ENCODE results near the gene SMIM35. TPM values are rescaled to one million over a fixed set of nuclear protein-coding genes. Genes with fewer than 3 reads are reported as not detected.

Gene SMIM35
- not detected in 2 replicates for total RNA-seq (2014; rRNA removed; shearing (Covaris generic))

GRCh38 chr11:118086913-118087768 lies at the start of gene SMIM35:
Gene SMIM35 (minus strand): TSS chr11:118086963. CDS start chr11:118086757, 206 bp downstream.
- Histone ChIP-seq H3K27me3 (no peaks in the 10 kb centered on the region), H3K36me3 (no peaks in the 10 kb centered on the region), H3K27ac (no peak within 1 kb of the TSS), H3K4me1 (no peaks in the 10 kb centered on the region), H3K9me3 (replicated peaks) (no peaks in the 10 kb centered on the region), H3K4me3 (no peak within 1 kb of the TSS)
- DNase-seq: no peak

GRCh38 chr11:118136341-118136740 lies 49.6 kb upstream of the SMIM35 start:
- no peak for DNase-seq
- no peak overlapping the region for H3K4me3 ChIP-seq
- no peaks in the 10 kb centered on the region for H3K36me3 ChIP-seq
- no peaks in the 10 kb centered on the region for H3K4me1 ChIP-seq
- H3K9me3 ChIP-seq (replicated peaks): no peaks in the 10 kb centered on the region
- 0 out of 2 replicates have a peak, but pooled peaks cover 2% of the 10 kb centered on the region for H3K27me3 ChIP-seq
- H3K27ac ChIP-seq: no peak overlapping the region

- no peak for DNase-seq
- H3K27me3 ChIP-seq: 0 out of 2 replicates have a peak, but pooled peaks cover 2% of the 10 kb centered on the region
Measured at GRCh38 chr11:118135796-118136165, 49.0 kb upstream of the SMIM35 start.

GRCh38 chr11:118135051-118135795 lies 48.5 kb upstream of the SMIM35 start:
- no peak overlapping the region for H3K27ac ChIP-seq
- 0 out of 2 replicates have a peak, but pooled peaks cover 2% of the 10 kb centered on the region for H3K27me3 ChIP-seq
- no peak overlapping the region for H3K4me3 ChIP-seq
- DNase-seq: no peak
- H3K36me3 ChIP-seq: no peaks in the 10 kb centered on the region
- no peaks in the 10 kb centered on the region for H3K9me3 ChIP-seq (replicated peaks)
- H3K4me1 ChIP-seq: no peaks in the 10 kb centered on the region

More at GRCh38 chr11:118135796-118136165, 49.0 kb upstream of the SMIM35 start:
- H3K4me1 ChIP-seq: no peaks in the 10 kb centered on the region
- no peaks in the 10 kb centered on the region for H3K9me3 ChIP-seq (replicated peaks)
- H3K4me3 ChIP-seq: no peak overlapping the region
- H3K27ac ChIP-seq: no peak overlapping the region
- no peaks in the 10 kb centered on the region for H3K36me3 ChIP-seq

GRCh38 chr11:118133816-118134215 lies 47.1 kb upstream of the SMIM35 start:
- Histone ChIP-seq H3K27me3 (0 out of 2 replicates have a peak, but pooled peaks cover 2% of the 10 kb centered on the region), H3K4me1 (no peaks in the 10 kb centered on the region), H3K27ac (no peak overlapping the region), H3K9me3 (replicated peaks) (no peaks in the 10 kb centered on the region), H3K36me3 (no peaks in the 10 kb centered on the region), H3K4me3 (no peak overlapping the region)
- no peak for DNase-seq

- H3K27me3 ChIP-seq: no peaks in the 10 kb centered on the region
- no peaks in the 10 kb centered on the region for H3K36me3 ChIP-seq
- no peak overlapping the region for H3K4me3 ChIP-seq
- H3K27ac ChIP-seq: no peak overlapping the region
- H3K9me3 ChIP-seq (replicated peaks): no peaks in the 10 kb centered on the region
- DNase-seq: no peak
- H3K4me1 ChIP-seq: no peaks in the 10 kb centered on the region
Measured at GRCh38 chr11:118132385-118133151, 45.8 kb upstream of the SMIM35 start.

- no peak for DNase-seq
- H3K27me3 ChIP-seq: no peaks in the 10 kb centered on the region
Measured at GRCh38 chr11:118129471-118130172, 42.9 kb upstream of the SMIM35 start.

GRCh38 chr11:118128721-118129470 lies 42.1 kb upstream of the SMIM35 start:
- H3K27ac ChIP-seq: no peak overlapping the region
- DNase-seq: no peak
- H3K27me3 ChIP-seq: no peaks in the 10 kb centered on the region
- H3K9me3 ChIP-seq (replicated peaks): no peaks in the 10 kb centered on the region
- no peaks in the 10 kb centered on the region for H3K36me3 ChIP-seq
- H3K4me3 ChIP-seq: no peak overlapping the region
- H3K4me1 ChIP-seq: no peaks in the 10 kb centered on the region

More at GRCh38 chr11:118129471-118130172, 42.9 kb upstream of the SMIM35 start:
- no peaks in the 10 kb centered on the region for H3K4me1 ChIP-seq
- H3K4me3 ChIP-seq: no peak overlapping the region
- no peaks in the 10 kb centered on the region for H3K36me3 ChIP-seq
- no peak overlapping the region for H3K27ac ChIP-seq
- no peaks in the 10 kb centered on the region for H3K9me3 ChIP-seq (replicated peaks)

GRCh38 chr11:118128310-118128709 lies 41.5 kb upstream of the SMIM35 start:
- H3K4me3 ChIP-seq: no peak overlapping the region
- H3K9me3 ChIP-seq (replicated peaks): no peaks in the 10 kb centered on the region
- H3K4me1 ChIP-seq: no peaks in the 10 kb centered on the region
- no peaks in the 10 kb centered on the region for H3K27me3 ChIP-seq
- DNase-seq: no peak
- no peaks in the 10 kb centered on the region for H3K36me3 ChIP-seq
- H3K27ac ChIP-seq: no peak overlapping the region

GRCh38 chr11:118126082-118126838 lies 39.5 kb upstream of the SMIM35 start:
- H3K4me3 ChIP-seq: no peak overlapping the region
- no peaks in the 10 kb centered on the region for H3K27me3 ChIP-seq
- H3K36me3 ChIP-seq: no peaks in the 10 kb centered on the region
- DNase-seq: no peak
- H3K9me3 ChIP-seq (replicated peaks): no peaks in the 10 kb centered on the region
- H3K4me1 ChIP-seq: no peaks in the 10 kb centered on the region
- H3K27ac ChIP-seq: no peak overlapping the region

GRCh38 chr11:118124929-118125535 lies 38.3 kb upstream of the SMIM35 start:
- no peak overlapping the region for H3K4me3 ChIP-seq
- no peaks in the 10 kb centered on the region for H3K9me3 ChIP-seq (replicated peaks)
- no peaks in the 10 kb centered on the region for H3K4me1 ChIP-seq
- no peak overlapping the region for H3K27ac ChIP-seq
- no peaks in the 10 kb centered on the region for H3K27me3 ChIP-seq
- H3K36me3 ChIP-seq: no peaks in the 10 kb centered on the region
- no peak for DNase-seq

- Histone ChIP-seq H3K9me3 (replicated peaks) (no peaks in the 10 kb centered on the region), H3K4me1 (no peaks in the 10 kb centered on the region), H3K27me3 (no peaks in the 10 kb centered on the region), H3K4me3 (no peak overlapping the region), H3K27ac (no peak overlapping the region), H3K36me3 (no peaks in the 10 kb centered on the region)
- DNase-seq: no peak
Measured at GRCh38 chr11:118120793-118121192, 34.0 kb upstream of the SMIM35 start.
